Effector memory CD4-positive, alpha-beta T cell (primary cell): ENCODE results near the gene C1orf198.

Experiments used
- DNase-seq, 3 donors: peaks; one replicate each; pipeline ENCODE4 v3.0.0-alpha.2; 2020
- H3K27ac ChIP-seq: 2 replicates; pipeline ENCODE4 v1.7.0; 2013; ENCODE audit warnings: mild to moderate bottlenecking, low read length, moderate library complexity; ENCODE audit not compliant: insufficient read depth, poor library complexity, severe bottlenecking
- H3K27me3 ChIP-seq: replicated peaks from 2 replicates; pipeline ENCODE4 v1.7.0; 2013; ENCODE audit warnings: mild to moderate bottlenecking, low read length; ENCODE audit not compliant: insufficient read depth, control insufficient read depth, poor library complexity, severe bottlenecking
- H3K36me3 ChIP-seq: 2 replicates; pipeline ENCODE4 v1.7.0; 2013; ENCODE audit warnings: mild to moderate bottlenecking, low read length, moderate library complexity; ENCODE audit not compliant: control insufficient read depth, insufficient read depth
- H3K4me1 ChIP-seq: 2 replicates; pipeline ENCODE4 v1.7.0; 2013; ENCODE audit warnings: low read length, mild to moderate bottlenecking; ENCODE audit not compliant: control insufficient read depth, insufficient read depth, poor library complexity, severe bottlenecking
- H3K4me3 ChIP-seq: 2 replicates; pipeline ENCODE4 v1.7.0; 2013; ENCODE audit warnings: low read length, low read depth, mild to moderate bottlenecking; ENCODE audit not compliant: insufficient read depth, poor library complexity, severe bottlenecking
- H3K9me3 ChIP-seq: 2 replicates; pipeline ENCODE4 v1.7.0; 2013; ENCODE audit warnings: mild to moderate bottlenecking, low read length, moderate library complexity; ENCODE audit not compliant: control insufficient read depth

C1orf198 gene

DNA sequence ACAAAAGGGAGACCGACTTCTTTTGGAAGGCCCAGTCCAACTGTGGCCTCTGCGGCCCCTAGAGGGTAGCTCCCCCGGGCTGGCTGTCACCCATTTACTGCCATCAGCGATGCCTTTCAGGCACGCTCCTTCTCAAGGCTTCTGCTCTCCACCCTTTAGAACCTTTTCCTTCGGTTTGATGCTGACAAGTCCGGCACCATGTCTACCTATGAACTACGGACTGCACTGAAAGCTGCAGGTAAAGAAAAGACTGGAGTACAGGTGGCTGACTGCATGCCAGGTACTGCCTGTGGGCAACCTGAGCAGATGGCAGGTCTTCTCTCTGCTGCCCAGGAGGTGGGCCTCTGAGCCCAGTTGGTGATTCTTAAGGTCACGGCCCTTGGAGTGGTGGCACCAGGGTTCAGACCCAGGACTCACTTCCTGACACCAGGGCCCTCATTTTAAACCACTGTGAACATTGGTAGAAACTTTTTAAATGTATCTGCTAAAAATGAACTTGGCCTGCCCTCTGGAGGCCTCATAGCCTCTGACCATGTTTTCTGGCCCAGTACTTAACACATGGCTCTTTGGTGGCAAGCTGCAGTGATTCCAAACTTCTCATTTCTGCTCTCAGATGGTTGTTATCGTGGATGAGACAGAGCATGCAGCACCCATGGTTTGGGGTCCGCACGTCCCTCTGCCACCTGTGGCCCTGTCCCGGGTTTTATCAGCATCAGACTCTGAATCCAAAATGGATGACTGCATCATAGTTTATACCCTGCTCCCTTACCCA, 75.4 kb downstream of the C1orf198 start:
- Histone ChIP-seq H3K27ac (no peak overlapping the region), H3K9me3 (no peaks in the 10 kb centered on the region), H3K36me3 (no peaks in the 10 kb centered on the region), H3K4me1 (no peaks in the 10 kb centered on the region), H3K27me3 (no peaks in the 10 kb centered on the region), H3K4me3 (no peak overlapping the region)
- no peak for DNase-seq

DNA sequence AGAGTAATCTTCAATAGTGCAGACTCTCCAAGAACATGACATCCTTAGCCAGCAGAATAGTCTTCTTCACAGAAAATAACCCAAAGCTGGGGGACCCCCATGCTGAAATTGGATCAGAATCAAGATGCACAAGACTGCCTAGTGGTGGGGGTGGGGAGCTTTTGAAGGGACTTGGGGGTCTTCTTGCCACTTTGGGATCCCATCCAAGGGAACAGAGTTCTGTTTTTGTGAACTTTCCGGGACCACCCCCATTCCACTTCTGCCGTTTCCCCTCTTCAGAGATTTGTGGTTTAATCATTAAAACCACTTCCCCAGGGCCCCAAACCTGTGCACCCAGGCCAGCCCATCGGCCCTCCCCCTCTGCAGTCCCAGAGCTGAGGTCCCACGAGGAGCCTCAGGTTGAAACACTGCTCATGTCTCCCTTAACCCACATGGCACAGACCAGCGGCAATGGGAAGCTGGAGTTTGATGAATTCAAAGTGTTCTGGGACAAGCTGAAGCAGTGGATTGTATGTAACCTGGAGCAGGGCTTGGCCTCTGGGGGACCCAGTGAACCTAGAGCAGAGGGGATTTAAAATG, 76.2 kb downstream of the C1orf198 start:
- Histone ChIP-seq H3K9me3 (no peaks in the 10 kb centered on the region), H3K27ac (no peak overlapping the region), H3K27me3 (no peaks in the 10 kb centered on the region), H3K4me3 (no peak overlapping the region), H3K36me3 (no peaks in the 10 kb centered on the region), H3K4me1 (no peaks in the 10 kb centered on the region)
- no peak for DNase-seq

- Histone ChIP-seq H3K27ac (no peak overlapping the region), H3K4me1 (no peaks in the 10 kb centered on the region), H3K36me3 (no peaks in the 10 kb centered on the region), H3K9me3 (no peaks in the 10 kb centered on the region), H3K27me3 (no peaks in the 10 kb centered on the region), H3K4me3 (no peak overlapping the region)
- no peak for DNase-seq
These were observed 78.3 kb downstream of the C1orf198 start for GRCh38 chr1:230790026-230790425.

GRCh38 chr1:230788561-230789275, 79.6 kb downstream of the C1orf198 start:
- H3K27ac ChIP-seq, result no peak overlapping the region
- no peaks in the 10 kb centered on the region for H3K27me3 ChIP-seq
- no peaks in the 10 kb centered on the region for H3K36me3 ChIP-seq
- no peak for DNase-seq
- H3K9me3 ChIP-seq, result no peaks in the 10 kb centered on the region
- no peaks in the 10 kb centered on the region for H3K4me1 ChIP-seq
- no peak overlapping the region for H3K4me3 ChIP-seq

DNA sequence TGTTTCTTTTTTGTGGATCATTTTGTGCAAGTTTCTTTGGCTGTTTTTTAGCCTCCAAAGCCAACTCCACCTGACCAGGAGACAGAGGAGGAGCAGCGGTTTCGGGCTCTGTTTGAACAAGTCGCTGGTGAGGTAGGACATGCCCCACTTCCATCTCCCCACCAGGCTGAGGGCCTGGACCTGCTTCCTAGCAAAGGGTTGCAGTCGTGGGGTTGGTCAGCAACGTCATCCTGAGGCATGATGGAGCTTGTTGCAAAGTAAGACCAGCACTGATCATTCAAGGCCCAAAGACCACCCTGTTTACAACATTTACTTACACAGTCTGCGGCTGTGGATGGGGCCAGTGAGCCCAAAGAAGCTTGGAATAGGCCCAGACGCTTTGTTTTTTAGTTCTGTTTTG, 80.8 kb downstream of the C1orf198 start:
- no peak for DNase-seq
- no peaks in the 10 kb centered on the region for H3K9me3 ChIP-seq
- no peak overlapping the region for H3K4me3 ChIP-seq
- no peaks in the 10 kb centered on the region for H3K4me1 ChIP-seq
- no peaks in the 10 kb centered on the region for H3K27me3 ChIP-seq
- H3K36me3 ChIP-seq, result no peaks in the 10 kb centered on the region
- no peak overlapping the region for H3K27ac ChIP-seq
